HepG2 (cell line): Measurements from ENCODE around the gene U2AF2. TPM values are rescaled to one million over a fixed set of nuclear protein-coding genes. Genes with fewer than 3 reads are reported as not detected.

Experiments
- ATAC-seq: fragments of 200-7000 bp; cut with Tn5 transposase; 3 replicates; pipeline ENCODE4 v1.9.1; 2020; ENCODE audit warnings: mild to moderate bottlenecking, moderate library complexity
- BruUV-seq: library from RNA; stranded (reverse); fragments of 400-500 nt; replicated peaks from 2 replicates; lab custom pipeline; 2021; lab: Mats Ljungman, UMichigan
- CTCF ChIA-PET: fragments of 300-600 bp; formaldehyde crosslinking; extraction: SDS; loops from one replicate; lab custom pipeline; 2021; ENCODE audit warnings: low total read pairs, inconsistent platforms, low intra/inter-chr PET ratio; lab: Yijun Ruan, JAX
- POLR2A ChIA-PET: fragments of 350-600 bp; sonication (Branson Sonifier 250); formaldehyde crosslinking; loops from one replicate; lab custom pipeline; 2020; ENCODE audit warnings: antibody characterized with exemption, inconsistent platforms; lab: Yijun Ruan, JAX
- DNase-seq: peaks from one replicate; pipeline ENCODE4 v3.0.0-alpha.2; 2015; ENCODE audit warnings: low spot score
- FAIRE-seq: peaks from 3 replicates; lab custom pipeline; 2011; peaks lifted over from hg19 to GRCh38; lab: Jason Lieb, UNC
- H2AFZ ChIP-seq: one replicate; pipeline ENCODE4 v1.6.1; 2011; ENCODE audit warnings: low read length, inconsistent platforms
- H3K27ac ChIP-seq: fragments of 300-600 bp; 3 replicates; pipeline ENCODE4 v1.8.0; 2011; ENCODE audit warnings: mixed run types, mild to moderate bottlenecking, mixed read lengths, low read length, inconsistent platforms; ENCODE audit not compliant: insufficient read depth; ENCODE audit errors: extremely low read length
- H3K27me3 ChIP-seq, 2 experiments: fragments of 200-600 bp in 1 of 2; 2 replicates in 1 of 2; 3 replicates in 1 of 2; pipeline versions ENCODE4 v1.6.0 to v1.8.0; 2011; ENCODE audit warnings: low read length in 2 of 2, mild to moderate bottlenecking in 2 of 2, moderate library complexity in 2 of 2, inconsistent platforms in 1 of 2; ENCODE audit not compliant: insufficient read depth in 2 of 2, control insufficient read depth in 1 of 2
- H3K36me3 ChIP-seq, 2 experiments: fragments of 200-600 bp in 1 of 2; replicated peaks in 1 of 2; 2 replicates in 1 of 2; 3 replicates in 1 of 2; pipeline versions ENCODE4 v1.5.1 to v1.8.0; 2011; ENCODE audit warnings: low read length in 2 of 2, inconsistent platforms in 1 of 2; ENCODE audit not compliant: insufficient read depth in 2 of 2, control insufficient read depth in 1 of 2
- H3K4me1 ChIP-seq: 2 replicates; pipeline ENCODE4 v1.5.1; 2012; ENCODE audit warnings: low read length, inconsistent platforms; ENCODE audit not compliant: insufficient read depth
- H3K4me2 ChIP-seq: 2 replicates; pipeline ENCODE4 v1.6.0; 2011; ENCODE audit warnings: low read depth, low read length, inconsistent platforms
- H3K4me3 ChIP-seq, 3 experiments: fragments of 200-600 bp in 1 of 3; sonication (generic), shearing (Covaris generic) in 1 of 3; replicated peaks in 1 of 3; 2 replicates each; pipeline ENCODE4 v1.5.1; 2011 to 2016; ENCODE audit warnings: low read length in 3 of 3, inconsistent platforms in 2 of 3, low read depth in 2 of 3, mild to moderate bottlenecking in 2 of 3, control low read depth in 1 of 3, mixed read lengths in 1 of 3; ENCODE audit not compliant: insufficient read depth in 1 of 3
- H3K79me2 ChIP-seq: one replicate; pipeline ENCODE4 v1.6.1; 2011; ENCODE audit warnings: low read length, inconsistent platforms; ENCODE audit not compliant: insufficient read depth
- H3K9ac ChIP-seq: 2 replicates; pipeline ENCODE4 v1.6.0; 2011; ENCODE audit warnings: mild to moderate bottlenecking, low read depth, low read length, inconsistent platforms; ENCODE audit not compliant: insufficient read depth
- H3K9me3 ChIP-seq: 2 replicates; pipeline ENCODE4 v1.5.1; 2012; ENCODE audit warnings: mild to moderate bottlenecking, low read length
- H4K20me1 ChIP-seq: 2 replicates; pipeline ENCODE4 v1.6.0; 2011; ENCODE audit warnings: inconsistent platforms, mild to moderate bottlenecking, low read length, moderate library complexity; ENCODE audit not compliant: insufficient read depth
- ATF5 ChIP-seq: sonication (generic); formaldehyde crosslinking; IDR thresholded peaks from 2 replicates; pipeline ENCODE4 v1.4.0; 2020; ENCODE audit warnings: mild to moderate bottlenecking, low read depth, missing genetic modification reagents
- ETV5 ChIP-seq: IDR thresholded peaks from 2 replicates; pipeline ENCODE4 v1.6.1; 2018; ENCODE audit warnings: missing biosample characterization, missing genetic modification reagents, inconsistent platforms, borderline replicate concordance
- HOXD1 ChIP-seq: sonication (generic); formaldehyde crosslinking; IDR thresholded peaks from 2 replicates; pipeline ENCODE4 v1.5.0; 2020; ENCODE audit warnings: missing genetic modification reagents
- JUNB ChIP-seq: sonication (generic); formaldehyde crosslinking; IDR thresholded peaks from 2 replicates; pipeline ENCODE4 v1.8.0; 2022; ENCODE audit warnings: missing genetic modification reagents, mild to moderate bottlenecking, borderline replicate concordance
- KLF15 ChIP-seq: sonication (generic); formaldehyde crosslinking; IDR thresholded peaks from 2 replicates; pipeline ENCODE4 v1.8.1; 2023; ENCODE audit warnings: borderline replicate concordance, mild to moderate bottlenecking, inconsistent platforms, missing genetic modification reagents, mixed read lengths
- MAX ChIP-seq: IDR thresholded peaks from 2 replicates; pipeline ENCODE4 v1.6.1; 2012; ENCODE audit warnings: inconsistent platforms
- NPAS2 ChIP-seq: sonication (generic); formaldehyde crosslinking; IDR thresholded peaks from 2 replicates; pipeline ENCODE4 v1.8.0; 2022; ENCODE audit warnings: mild to moderate bottlenecking, missing genetic modification reagents, borderline replicate concordance
- PAF1 ChIP-seq: IDR thresholded peaks from 2 replicates; pipeline ENCODE4 v1.6.1; 2016; ENCODE audit warnings: missing genetic modification reagents, missing compliant biosample characterization
- PRDM10 ChIP-seq: sonication (generic); formaldehyde crosslinking; IDR thresholded peaks from 2 replicates; pipeline ENCODE4 v1.4.0; 2020; ENCODE audit warnings: low read depth, missing genetic modification reagents
- PRPF4 ChIP-seq: fragments of 200-400 bp; formaldehyde crosslinking; IDR thresholded peaks from 2 replicates; pipeline ENCODE4 v1.6.1; 2016; ENCODE audit warnings: low read length, low read depth; ENCODE audit not compliant: poor library complexity, severe bottlenecking
- SAFB2 ChIP-seq: sonication (generic); formaldehyde crosslinking; IDR thresholded peaks from 2 replicates; pipeline ENCODE4 v1.5.1; 2020; ENCODE audit warnings: missing genetic modification reagents, low read depth, mild to moderate bottlenecking, borderline replicate concordance
- SAP130 ChIP-seq: IDR thresholded peaks from 2 replicates; pipeline ENCODE4 v1.6.1; 2016; ENCODE audit warnings: low read depth
- TGIF2 ChIP-seq: IDR thresholded peaks from 2 replicates; pipeline ENCODE4 v1.6.1; 2016; ENCODE audit warnings: control low read depth, missing compliant biosample characterization
- TSC22D2 ChIP-seq: sonication (generic); formaldehyde crosslinking; IDR thresholded peaks from 2 replicates; pipeline ENCODE4 v1.5.1; 2020; ENCODE audit warnings: missing genetic modification reagents, mild to moderate bottlenecking, borderline replicate concordance
- YY1 ChIP-seq: IDR thresholded peaks from 2 replicates; pipeline ENCODE4 v1.6.1; 2011; ENCODE audit warnings: low read length, low read depth, moderate library complexity, mild to moderate bottlenecking; ENCODE audit not compliant: insufficient read depth, insufficient replicate concordance
- ZC3H13 ChIP-seq: sonication (generic); formaldehyde crosslinking; IDR thresholded peaks from 2 replicates; pipeline ENCODE4 v1.8.1; 2023; ENCODE audit warnings: mild to moderate bottlenecking, missing genetic modification reagents, moderate library complexity
- ZFP91 ChIP-seq: sonication (generic); formaldehyde crosslinking; IDR thresholded peaks from 2 replicates; pipeline ENCODE4 v1.9.0; 2022; ENCODE audit warnings: missing genetic modification reagents, mild to moderate bottlenecking, borderline replicate concordance
- WGBS: methylation state at CpG from one replicate; pipeline ENCODE4 v1.1.6; 2017; ENCODE audit warnings: low lambda C conversion rate; 5-methylcytosine and 5-hydroxymethylcytosine counted together
- in situ Hi-C: cut with HindIII; loops from 2 replicates; pipeline ENCODE4 v1.10.0; 2017; ENCODE audit warnings: low pct_unique_long_range_greater_than_20kb; ENCODE audit not compliant: extremely low pct_ligation_motif_present
- intact Hi-C: fragments of 100-400 bp; cut with micrococcal nuclease; formaldehyde crosslinking; loops from one replicate; pipeline ENCODE4 v1.10.0; 2022; ENCODE audit not compliant: unreplicated experiment
- polyA plus RNA-seq, 8 experiments: library from polyadenylated mRNA; depleted of rRNA in 3 of 8; stranded (reverse) in 7 of 8; unstranded in 1 of 8; fragments of >200 nt; fragmentation: Illumina TruSeq in 4 of 8; extraction: Trizol in 4 of 8; gene quantifications; 2 replicates each; pipeline versions ENCODE4 v1.2.1 to v1.2.3, GENCODE V29; 2011 to 2016; ENCODE audit warnings: low read depth in 4 of 8, missing spikeins in 1 of 8, mixed read lengths in 1 of 8; ENCODE audit not compliant: insufficient read depth in 1 of 8
- total RNA-seq, 5 experiments: library from RNA; depleted of rRNA; stranded (reverse); fragments of >200 nt; fragmentation: Illumina TruSeq; extraction: Trizol; gene quantifications; 2 replicates each; pipeline ENCODE4 v1.2.3, GENCODE V29; 2016; ENCODE audit warnings: low read depth in 1 of 5

Gene U2AF2
- total and polyA plus RNA-seq, 2 of the 13 experiments (the other 11 are each of a cell fraction or from before 2014, with no cell fraction given): 84.3 to 124 TPM

- CTCF ChIA-PET: no interaction called here
- peak; percentile 6; the same call in 2 of the 3 replicates for ATAC-seq
- no peak for TF ChIP-seq ATF5
- no peak for TF ChIP-seq PAF1 (CRISPR knock-in tag)
- peak; percentile 72 for TF ChIP-seq YY1
- peak; percentile 55 for TF ChIP-seq SAP130 (CRISPR knock-in tag)
- no peak for TF ChIP-seq SAFB2 (CRISPR knock-in tag)
- no peak for TF ChIP-seq JUNB (CRISPR knock-in tag)
- peak; percentile 17; the same call in 1 of the 2 replicates for TF ChIP-seq MAX
- TF ChIP-seq PRPF4: no peak
- no peak for TF ChIP-seq NPAS2 (CRISPR knock-in tag)
- TF ChIP-seq TSC22D2 (CRISPR knock-in tag): no peak
- TF ChIP-seq PRDM10 (CRISPR knock-in tag): peak; percentile 92
- no peak for TF ChIP-seq KLF15 (CRISPR knock-in tag)
- 0 out of 2 replicates have a peak, but pooled peaks have one; percentile 18 for TF ChIP-seq ETV5
- peak; percentile 45; the same call in 1 of the 2 replicates for TF ChIP-seq ZFP91
- TF ChIP-seq ZC3H13 (CRISPR knock-in tag): peak; percentile 57; the same call in 1 of the 2 replicates
- TF ChIP-seq HOXD1 (CRISPR knock-in tag): no peak
- TF ChIP-seq TGIF2: no peak; the same call in 1 of the 2 replicates
Observed at GRCh38 chr19:55638864-55639359, 15.9 kb upstream of the U2AF2 start.

More at GRCh38 chr19:55638864-55639359, 15.9 kb upstream of the U2AF2 start:
- Histone ChIP-seq H3K27ac (no peak overlapping the region), H3K9me3 (no peaks in the 10 kb centered on the region), H2AFZ (no peak overlapping the region), H3K4me3 (peak overlapping the region in 1 of 3 experiments; percentile 4; a peak in 2 of 6 replicates), H3K27me3 (no peaks in the 10 kb centered on the region; a peak in 1 of 5 replicates), H3K79me2 (peaks cover 40% of the 10 kb centered on the region), H3K36me3 (no peaks in the 10 kb centered on the region), H3K4me1 (peaks cover 51% of the 10 kb centered on the region), H4K20me1 (no peaks in the 10 kb centered on the region), H3K4me2 (no peak overlapping the region), H3K9ac (no peak overlapping the region)
- in situ Hi-C loops (no loop called here), intact Hi-C loops (loop anchor here (10.0 kb wide), 1 partner anchor 54 kb away; the partner anchor contains the start of gene ZNF579)
- DNase-seq: peak; percentile 66
- FAIRE-seq: peak; percentile 80
- WGBS: 62% methylated on average over 6 of the region's 6 CpGs
- POLR2A ChIA-PET: interaction anchor here (1.0 to 1.5 kb wide), 3 partner anchors 12 to 33 kb away, joined by 3 to 5 read pairs (median 4); partner anchors contain the start of genes ZNF784 and ZNF865
- no TSS peak for BruUV-seq
